Left kidney (tissue), 8 donors: ENCODE results near the gene RHOH. TPM values are rescaled to one million over a fixed set of nuclear protein-coding genes. Genes with fewer than 3 reads are reported as not detected.
A peak's percentile ranks its signal among the peaks of the same experiment; 100 is the strongest.
"Not testable (repeated sequence)": the region's sequence is repeated elsewhere in the genome, so short reads cannot be mapped to it uniquely, and the experiment has no call there.

ENCODE experiments used
- DNase-seq: peaks from one replicate; pipeline ENCODE4 v3.0.0-alpha.2; 2013
- long read RNA-seq, 8 donors: transcript quantifications; one replicate each; lab custom pipeline, GENCODE V29; 2026
- polyA plus RNA-seq: library from polyadenylated mRNA; unstranded; fragments of 120-200 nt; gene quantifications from one replicate; pipeline ENCODE4 v1.2.1, GENCODE V29; 2013; ENCODE audit not compliant: insufficient read length

RHOH gene, protein sequence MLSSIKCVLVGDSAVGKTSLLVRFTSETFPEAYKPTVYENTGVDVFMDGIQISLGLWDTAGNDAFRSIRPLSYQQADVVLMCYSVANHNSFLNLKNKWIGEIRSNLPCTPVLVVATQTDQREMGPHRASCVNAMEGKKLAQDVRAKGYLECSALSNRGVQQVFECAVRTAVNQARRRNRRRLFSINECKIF
- polyA plus RNA-seq: 0.50 TPM
- long read RNA-seq, donor 1: 0 reads
- long read RNA-seq, donor 2: 0 reads
- long read RNA-seq, donor 3, full-length matches to known transcripts: 1 of 1 reads
- long read RNA-seq, donor 3, partial matches to known transcripts: 0 of 1 reads
- long read RNA-seq, donor 3, other reads (novel, unspliced or antisense): 0 of 1 reads
- long read RNA-seq, donor 4, partial matches to known transcripts: 0 of 1 reads
- long read RNA-seq, donor 4, other reads (novel, unspliced or antisense): 0 of 1 reads
- long read RNA-seq, donor 5: 0 reads
- long read RNA-seq, donor 6, full-length matches to known transcripts: 1 of 1 reads
- long read RNA-seq, donor 6, partial matches to known transcripts: 0 of 1 reads
- long read RNA-seq, donor 6, other reads (novel, unspliced or antisense): 0 of 1 reads
- long read RNA-seq, donor 7, full-length matches to known transcripts: 1 of 1 reads
- long read RNA-seq, donor 7, partial matches to known transcripts: 0 of 1 reads
- long read RNA-seq, donor 7, other reads (novel, unspliced or antisense): 0 of 1 reads
- long read RNA-seq, donor 8: 0 reads

DNA sequence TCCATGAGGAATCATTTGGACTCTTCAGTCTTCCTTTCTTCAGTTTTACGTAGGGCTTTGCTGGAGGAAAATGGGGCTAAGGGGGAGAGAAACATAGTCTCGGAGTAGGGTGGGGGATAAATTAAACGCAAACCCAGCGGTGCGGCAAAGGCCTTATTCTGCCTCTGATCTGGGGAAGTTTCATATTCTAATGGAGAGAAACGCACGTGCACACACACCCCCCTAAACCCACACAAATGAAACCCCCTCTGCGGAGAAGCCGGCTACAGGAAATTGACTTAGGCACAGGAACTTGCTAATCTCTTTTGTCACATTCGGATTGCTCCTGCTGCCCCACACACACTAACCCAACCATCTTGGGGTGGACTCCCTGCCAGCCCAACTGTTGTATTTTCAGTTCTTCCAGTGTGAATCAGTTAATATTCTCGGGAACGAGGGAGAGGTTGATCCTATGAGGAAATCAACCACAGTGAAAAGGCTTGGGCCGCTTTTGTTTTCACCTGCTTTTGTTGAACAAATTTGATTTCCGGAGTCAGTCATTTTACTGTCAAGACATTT is at the start of gene RHOH:
RHOH (plus strand) TSS at position 308 of the 558 bp plus-strand sequence. CDS start 46,356 bp downstream, outside the sequence.
- no peak for DNase-seq

DNA sequence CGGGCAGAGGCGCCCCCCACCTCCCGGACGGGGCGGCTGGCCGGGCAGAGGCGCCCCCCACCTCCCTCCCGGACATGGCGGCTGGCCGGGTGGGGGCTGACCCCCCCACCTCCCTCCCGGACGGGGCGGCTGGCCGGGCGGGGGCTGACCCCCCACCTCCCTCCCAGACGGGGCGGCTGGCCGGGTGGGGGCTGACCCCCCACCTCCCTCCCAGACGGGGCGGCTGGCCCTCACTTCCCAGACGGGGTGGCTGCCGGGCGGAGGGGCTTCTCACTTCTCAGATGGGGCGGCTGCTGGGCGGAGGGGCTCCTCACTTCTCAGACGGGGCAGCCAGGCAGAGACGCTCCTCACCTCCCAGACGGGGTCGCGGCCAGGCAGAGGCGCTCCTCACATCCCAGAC is 49.3 kb upstream of the RHOH start:
- not testable (repeated sequence) for DNase-seq

DNA sequence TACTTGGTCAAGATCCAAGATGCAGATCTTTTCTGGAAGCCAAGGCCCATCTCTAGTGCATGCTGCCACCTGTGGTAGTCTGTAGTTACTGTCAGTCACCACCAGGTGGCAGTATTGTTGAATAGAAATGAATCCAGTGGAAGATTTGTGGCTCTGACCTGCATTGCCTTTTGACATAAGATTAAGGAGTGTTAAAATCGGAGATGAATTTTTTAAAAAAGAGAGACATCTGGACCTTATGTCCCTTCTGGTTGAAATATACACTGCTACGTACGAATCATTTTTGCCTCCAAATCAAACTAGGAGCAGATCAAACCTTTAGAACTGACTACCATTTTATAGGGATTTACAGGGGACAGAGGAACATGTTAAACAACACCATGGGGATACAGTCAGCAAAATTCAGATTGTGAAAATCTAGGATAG is 46.9 kb upstream of the RHOH start:
- DNase-seq: peak; percentile 49

DNA sequence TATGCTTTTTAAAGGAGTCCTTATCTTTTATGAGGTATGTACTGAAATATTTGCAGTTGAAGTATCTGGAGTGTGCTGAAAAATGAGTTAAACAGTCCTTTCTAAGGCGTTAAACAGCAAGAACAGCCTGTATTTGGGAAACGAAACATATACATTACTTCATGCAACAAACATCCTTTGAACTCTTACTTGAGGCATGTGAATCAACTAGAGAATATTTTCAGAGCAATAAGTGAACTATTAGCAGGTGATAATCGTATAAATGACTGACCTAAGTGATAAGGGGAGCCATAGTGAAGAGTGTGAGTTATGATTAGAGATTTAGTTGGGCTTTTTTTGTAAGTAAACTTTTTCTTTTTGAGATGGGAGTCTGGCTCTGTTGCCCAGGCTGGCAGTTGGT is 45.9 kb upstream of the RHOH start:
- no peak for DNase-seq

DNA sequence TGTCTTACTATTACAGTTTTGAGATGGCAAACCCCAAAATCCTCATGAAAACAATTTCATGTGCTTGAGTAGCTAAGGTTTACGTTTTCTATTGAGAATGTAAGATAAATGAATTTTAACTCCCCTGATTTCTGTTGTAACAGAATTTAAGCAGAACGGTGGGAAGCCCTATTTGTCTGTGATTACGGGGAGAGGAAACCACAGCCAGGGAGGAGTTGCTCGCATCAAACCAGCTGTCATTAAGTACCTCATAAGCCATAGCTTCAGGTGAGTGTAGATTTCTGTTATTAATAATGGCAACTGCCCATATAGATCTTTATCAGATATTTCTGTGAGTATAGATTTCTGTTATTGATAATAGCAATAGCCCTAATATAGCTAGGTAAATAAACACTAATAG is 44.2 kb upstream of the RHOH start:
- DNase-seq: no peak

DNA sequence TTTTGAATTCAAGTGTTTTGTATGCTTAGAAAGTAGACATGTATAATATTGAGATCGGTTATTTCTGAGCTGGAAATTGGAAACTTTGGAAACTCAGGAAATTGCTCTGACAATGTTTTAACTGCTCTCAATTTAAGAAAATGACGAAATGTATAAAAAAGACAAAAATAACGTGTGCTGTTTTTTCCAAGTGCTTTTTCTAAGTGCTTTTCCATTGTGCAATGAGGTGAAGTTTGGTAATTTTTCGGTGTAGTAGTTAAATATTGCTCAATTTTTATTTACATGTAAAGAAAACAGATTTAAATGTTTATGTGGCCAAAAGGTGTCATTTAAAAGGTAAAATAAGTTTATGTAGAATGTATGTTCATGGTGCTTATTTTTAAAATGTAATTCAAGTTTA is 39.4 kb upstream of the RHOH start:
- no peak for DNase-seq

DNA sequence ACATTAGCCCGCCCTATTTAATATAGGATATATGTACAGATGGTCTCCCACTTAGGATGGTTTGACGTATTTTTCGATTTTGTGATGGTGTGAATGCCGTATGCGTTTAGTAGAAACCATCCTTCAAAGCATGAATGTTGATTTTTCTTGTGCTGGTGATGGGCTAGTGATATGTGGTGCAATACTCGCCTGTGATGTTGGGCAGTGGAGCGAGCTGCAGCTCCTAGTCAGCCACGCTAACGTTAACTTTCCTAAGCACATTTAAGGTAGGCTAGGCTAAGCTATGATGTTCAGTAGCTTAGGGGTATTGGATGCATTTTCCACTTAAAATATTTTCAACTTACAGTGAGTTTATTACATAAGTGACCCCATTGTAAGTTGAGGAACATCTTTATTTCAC is 36.6 kb upstream of the RHOH start:
- DNase-seq: no peak

DNA sequence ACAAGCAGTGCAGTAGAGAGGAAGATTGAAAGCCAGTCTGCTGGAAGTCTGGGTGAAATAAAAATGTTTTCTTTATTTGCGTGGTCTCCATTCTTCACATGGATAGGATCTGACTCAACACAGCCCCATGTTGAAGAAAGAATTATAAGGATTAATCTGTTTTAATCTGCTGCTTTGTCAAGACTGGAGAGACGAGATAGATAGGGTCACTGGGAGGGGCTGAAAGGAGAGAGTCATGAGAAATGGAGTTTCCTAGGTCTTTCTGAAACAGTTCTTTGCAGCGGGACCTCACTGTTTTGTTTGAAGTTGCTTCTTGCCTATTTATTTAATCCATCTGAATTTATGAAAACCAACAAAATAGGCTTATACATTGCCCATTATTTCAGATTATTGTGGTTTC is 32.4 kb upstream of the RHOH start:
- no peak for DNase-seq

DNA sequence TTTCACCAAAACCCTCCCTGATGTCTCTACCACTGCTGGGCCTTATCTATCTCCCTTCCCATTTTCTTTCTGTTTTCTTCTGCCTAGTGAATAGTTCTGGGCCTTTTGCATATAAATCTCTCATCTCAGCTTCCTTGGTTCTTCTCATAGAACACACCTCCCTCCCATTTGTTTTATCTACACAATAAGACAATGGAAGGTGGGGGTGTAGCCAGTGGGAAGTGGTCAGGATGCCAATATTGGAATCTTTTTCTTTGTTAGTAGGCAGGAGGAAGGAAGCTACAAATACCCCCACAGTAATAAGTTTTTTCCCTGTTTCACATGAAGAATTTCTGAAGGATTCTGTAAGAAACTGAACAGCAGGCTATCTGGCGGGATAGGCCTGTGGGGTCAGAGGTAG is 30.9 kb upstream of the RHOH start:
- DNase-seq: no peak

DNA sequence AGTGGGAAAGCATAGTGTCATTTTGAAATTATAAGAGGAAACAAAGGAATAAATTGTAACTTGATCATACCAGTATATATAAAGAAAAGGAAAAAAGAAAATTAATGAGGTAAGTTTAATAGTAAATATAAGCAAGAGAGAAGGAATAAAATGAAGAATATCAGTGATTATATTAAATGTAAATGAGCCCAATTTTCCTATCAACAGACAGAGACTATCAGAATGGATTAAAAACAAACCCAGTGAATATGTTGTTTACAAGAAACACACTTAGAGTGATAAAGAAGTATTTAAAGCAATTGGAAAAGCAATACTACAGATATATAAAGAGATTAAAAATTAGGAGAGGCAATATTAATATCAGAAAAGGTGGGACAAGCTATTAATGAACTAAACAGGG is 28.8 kb upstream of the RHOH start:
- no peak for DNase-seq

DNA sequence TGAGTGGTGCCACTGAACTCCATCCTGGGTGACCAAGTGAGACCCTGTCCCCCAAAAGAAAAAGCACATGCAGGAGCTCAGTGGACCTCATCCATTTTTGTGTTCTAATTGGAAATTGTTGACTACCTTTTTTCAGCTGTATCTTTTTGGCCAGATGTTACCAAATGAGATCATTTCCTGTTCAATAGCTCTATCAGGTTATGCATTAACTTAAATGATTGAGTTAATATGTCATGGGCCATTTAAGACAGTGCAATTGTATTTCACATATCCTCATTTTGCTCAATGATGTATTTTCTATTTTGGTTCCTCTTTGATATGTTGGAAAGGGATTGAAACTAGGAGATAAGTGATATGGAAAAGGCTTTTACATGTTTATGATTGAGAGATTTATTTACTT is 26.2 kb upstream of the RHOH start:
- DNase-seq: no peak

DNA sequence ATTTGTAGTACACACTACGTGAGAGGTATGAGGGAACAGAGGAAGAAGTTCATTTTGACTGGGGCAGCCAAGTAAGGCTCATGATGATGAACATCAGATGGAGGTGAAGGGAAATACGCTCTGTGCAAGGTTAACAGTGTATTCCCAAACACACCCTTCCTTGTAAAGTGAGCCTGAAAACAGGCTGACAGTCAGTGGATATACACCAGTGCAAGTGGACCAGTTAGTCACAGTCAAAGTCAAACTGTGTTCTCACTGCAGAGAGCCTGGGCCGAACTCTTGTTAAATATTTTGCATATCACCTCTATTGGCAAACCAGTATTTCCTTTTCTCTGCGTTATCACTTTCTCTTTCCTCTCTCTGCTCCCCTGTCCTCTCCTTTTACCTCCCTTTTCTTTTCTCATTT is 23.4 kb upstream of the RHOH start:
- no peak for DNase-seq

DNA sequence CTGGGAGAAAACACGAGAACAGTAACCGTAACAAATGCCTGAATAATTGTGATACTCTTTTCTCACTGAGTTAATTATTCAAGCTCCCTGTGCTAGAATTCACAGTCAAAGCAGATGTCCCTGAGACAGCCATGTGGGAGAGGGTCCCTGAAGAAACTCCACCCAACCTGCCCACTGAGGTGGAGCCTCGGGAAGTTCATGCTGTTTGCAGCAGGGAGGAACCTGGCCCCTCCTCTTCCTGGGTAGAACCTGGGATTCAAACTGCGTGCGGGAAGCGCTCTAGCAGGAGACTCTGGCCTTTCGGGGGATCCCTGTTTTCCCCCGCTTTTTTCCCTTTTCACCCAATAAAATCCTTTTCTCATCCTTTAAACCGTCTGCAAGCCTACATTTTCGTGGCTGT is 20.2 kb upstream of the RHOH start:
- no peak for DNase-seq

DNA sequence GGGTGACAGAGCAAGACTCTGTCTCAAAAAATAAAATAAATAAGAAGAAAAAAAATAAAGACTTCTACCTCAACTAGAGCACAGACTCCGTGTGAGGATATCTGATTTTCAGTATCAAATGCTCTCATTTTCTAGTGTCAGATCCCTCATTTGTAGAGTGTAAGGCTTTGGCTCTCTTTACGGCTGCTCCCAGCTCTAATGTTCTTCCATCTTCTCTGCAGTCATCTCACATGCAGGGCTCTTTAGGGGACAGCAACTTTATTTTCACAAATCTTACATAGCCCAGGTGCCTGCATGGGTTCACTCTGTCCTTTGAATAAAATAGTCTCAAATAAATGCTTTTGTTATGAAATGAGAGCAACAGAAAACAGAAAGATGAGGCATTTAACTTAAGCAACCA is 19.2 kb upstream of the RHOH start:
- no peak for DNase-seq

DNA sequence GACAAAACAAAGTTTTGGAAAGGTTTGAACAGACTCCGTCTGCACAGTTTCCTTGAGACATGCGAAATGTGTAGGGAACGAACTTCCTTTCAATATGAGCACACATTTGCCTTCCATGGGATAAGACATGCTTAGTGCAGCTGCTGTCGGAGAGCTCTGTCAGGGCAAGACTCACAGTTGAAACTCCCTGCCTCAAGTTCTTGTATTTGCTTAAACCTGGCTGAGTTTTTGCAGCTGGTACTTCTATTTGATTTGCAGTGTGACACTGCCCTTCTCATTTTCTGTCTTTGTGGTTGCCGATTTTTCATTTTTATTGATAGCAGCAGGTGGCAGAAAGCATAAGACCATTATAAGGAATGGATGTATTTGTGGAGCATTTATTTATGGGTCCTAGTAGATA is 18.2 kb upstream of the RHOH start:
- DNase-seq: no peak

DNA sequence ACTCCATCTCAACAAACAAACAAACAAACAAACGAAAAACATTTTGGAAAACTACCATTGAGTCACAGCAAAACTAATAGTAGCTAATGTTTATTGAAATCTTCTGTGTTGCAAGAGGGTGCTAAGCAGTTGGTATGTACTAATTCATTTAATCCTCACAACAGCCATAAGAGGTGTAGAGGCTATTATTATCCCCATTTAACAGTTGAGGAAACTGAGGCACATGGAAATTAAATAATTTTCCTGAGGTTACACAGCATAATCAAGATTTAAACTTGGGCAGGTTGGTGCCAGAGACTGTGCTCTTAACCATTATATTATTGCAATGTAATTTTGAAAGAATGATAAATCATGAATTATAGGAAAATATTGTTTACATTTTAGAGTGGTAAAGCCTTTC is 17.5 kb upstream of the RHOH start:
- DNase-seq: no peak

DNA sequence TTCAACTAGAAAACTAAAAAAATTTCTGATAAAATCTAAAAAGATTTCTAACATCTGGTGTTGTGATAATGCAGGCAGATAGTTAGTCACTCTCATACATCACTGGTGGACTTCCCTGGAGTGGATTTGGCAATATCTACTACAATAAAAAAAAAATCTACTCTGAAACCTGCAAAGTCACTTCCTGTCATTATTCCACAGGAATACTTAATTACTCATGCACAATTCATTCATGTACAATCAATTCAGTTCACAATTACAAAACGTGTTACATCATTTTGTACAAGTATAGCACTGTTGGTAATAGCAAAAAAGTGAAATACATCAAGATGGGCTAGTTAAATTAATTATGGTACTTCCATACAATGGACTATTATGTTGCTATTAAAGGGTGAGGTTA is 16.5 kb upstream of the RHOH start:
- no peak for DNase-seq

DNA sequence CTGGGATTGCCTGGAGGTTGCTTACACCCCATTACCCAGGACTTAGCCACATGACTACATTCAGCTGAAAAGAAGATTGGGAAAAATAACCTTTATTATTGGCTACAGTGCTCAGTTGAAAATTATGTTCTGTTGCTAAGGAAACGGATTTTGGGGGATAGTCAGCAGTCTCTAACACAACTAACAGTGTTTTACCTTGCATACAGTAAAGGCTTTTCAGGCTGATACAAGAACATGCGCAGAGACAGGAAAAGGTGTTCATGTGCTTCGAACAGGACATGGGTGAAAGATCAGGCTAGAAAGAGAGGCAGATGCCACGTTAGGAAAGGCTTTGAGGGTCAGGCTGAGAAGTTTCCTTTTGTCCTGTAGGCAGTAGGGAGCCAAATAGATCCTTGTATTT is 14.8 kb upstream of the RHOH start:
- no peak for DNase-seq

DNA sequence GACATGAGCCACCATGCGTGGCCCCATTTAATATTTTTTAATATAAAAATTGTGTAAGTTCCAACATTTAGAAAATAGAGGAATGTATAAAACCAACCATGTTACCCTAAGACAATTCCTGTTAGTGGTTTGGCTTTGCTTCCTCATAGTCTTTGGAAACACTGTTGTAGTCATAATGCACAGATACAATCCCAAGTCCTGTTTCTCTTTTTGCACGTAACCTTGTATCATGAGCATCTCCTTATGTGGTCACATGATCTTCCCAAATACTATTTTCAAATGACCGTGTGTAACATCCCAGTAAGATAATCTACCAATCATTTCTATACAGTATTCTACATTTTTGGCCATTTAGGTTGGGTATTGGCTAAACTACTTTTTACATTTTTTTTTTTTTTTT is 13.9 kb upstream of the RHOH start:
- DNase-seq: no peak

DNA sequence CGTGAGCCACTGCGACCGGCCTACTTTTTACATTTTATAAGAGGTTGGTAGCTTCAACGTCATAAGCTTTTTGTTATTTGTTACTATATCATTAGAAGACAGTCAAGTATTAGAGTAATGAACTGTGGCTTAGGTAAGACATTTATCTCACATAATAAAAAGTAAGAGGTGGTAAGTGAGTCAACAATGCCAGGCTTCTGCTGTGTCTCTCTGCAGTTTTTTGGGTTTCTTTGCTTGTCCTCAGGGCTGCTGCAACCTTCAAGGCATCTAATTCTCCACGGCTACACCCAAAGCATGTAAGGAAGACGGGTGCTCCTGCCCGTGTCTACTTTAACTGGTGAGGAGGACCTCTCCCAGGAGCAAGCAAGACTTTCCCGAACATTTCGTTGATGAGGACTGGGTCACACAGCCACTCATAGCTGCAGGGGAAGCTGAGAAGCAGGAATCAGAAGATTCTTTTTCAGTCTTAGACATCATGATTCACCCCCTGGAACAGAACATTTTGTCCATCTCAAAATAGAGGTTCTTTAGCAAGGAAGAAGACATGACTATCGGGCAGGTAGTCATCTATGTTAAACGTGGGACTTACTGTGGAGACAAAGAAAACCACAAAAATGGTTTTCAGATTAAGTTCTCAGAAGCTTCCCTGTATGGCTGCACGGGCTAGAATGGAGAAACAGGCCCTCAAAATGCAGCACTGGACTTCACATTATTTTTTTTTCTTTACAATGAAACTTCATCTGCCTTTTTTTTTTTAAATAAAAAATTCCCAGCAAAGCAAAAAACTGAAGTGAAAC is 13.0 kb upstream of the RHOH start:
- no peak for DNase-seq

DNA sequence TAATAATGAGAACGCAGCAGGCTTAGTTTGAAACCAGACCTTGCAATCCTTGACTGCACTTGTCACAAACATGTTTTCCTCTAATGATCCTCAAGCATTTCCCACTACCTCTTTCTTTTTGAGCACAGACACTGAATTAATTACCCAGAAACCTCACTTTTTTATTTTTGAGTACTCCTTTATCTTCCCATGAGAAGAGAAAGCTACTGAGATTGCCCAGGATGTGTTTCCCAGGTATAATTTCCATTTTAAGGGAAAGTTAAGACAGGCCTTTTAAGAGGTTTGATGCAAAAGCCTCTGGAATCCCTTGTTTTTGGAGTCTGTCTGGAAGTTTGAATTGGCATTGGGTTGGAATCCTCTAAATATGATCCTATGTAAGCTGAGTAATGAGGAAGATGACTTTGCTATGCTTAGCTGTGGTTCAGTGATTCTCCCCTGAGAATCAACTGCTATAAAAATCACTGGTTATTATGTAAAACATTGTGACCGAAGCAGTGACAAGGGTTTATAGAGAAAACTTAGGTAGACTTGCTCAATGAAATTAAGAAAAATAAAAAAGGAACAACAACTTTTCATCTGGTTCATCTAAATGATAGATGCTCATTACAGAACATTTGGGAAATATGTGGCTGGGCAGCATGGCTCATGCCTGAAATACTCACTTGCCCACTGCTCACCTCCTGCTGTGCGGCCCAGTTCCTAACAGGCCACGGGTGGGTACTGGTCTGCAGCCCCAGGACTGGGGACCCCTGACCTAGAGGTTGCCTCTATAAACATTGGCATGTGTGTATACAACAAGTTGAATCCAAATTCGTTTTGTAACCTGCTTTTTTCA is 10.8 kb upstream of the RHOH start:
- no peak for DNase-seq

DNA sequence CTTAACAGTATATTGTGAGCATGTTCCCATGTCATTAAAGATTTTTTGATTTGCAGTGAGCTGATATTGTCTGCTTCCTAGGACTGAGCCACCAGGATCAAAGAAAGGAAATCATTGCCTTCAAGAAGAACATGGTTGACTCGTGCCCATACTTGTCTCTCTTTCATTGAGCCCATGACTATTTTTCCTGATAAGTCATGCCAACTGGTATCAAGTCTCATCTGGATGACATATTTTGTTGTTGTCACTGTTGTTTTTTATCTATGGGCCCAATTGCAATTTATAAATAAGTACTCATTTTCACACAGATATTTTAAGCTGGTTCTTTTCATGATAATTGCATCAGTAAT is 10.2 kb upstream of the RHOH start:
- no peak for DNase-seq
